Omental fat pad (tissue), 4 donors: ENCODE measurements around the gene CAMK2B. TPM values are rescaled to one million over a fixed set of nuclear protein-coding genes. Genes with fewer than 3 reads are reported as not detected.
"Not testable (repeated sequence)": the region's sequence is repeated elsewhere in the genome, so short reads cannot be mapped to it uniquely, and the experiment has no call there.

ENCODE experiments used
- ATAC-seq: fragments of 150-250 bp; one replicate; pipeline ENCODE4 v1.9.1; 2016; ENCODE audit warnings: mild to moderate bottlenecking, moderate library complexity; ENCODE audit not compliant: low FRiP score
- DNase-seq: peaks from one replicate; pipeline ENCODE4 v3.0.0-alpha.2; 2019; ENCODE audit warnings: low spot score
- total RNA-seq, 4 donors: library from RNA; depleted of rRNA; stranded (reverse); fragments of >200 nt; gene quantifications; one replicate each; pipeline ENCODE4 v1.1.0, GENCODE V29; 2016
- TF ChIP-seq, protein P1 (sequence below), 3 donors: fragments of 450-650 bp; IDR thresholded peaks; one replicate each; pipeline ENCODE4 v1.5.1; 2016 to 2017; ENCODE audit warnings: antibody characterized with exemption in 3 of 3, mild to moderate bottlenecking in 3 of 3, moderate library complexity in 2 of 3

The CAMK2B gene
- total RNA-seq, 4 donors from 2014 or later = 0.48 TPM; not detected in 3

DNA sequence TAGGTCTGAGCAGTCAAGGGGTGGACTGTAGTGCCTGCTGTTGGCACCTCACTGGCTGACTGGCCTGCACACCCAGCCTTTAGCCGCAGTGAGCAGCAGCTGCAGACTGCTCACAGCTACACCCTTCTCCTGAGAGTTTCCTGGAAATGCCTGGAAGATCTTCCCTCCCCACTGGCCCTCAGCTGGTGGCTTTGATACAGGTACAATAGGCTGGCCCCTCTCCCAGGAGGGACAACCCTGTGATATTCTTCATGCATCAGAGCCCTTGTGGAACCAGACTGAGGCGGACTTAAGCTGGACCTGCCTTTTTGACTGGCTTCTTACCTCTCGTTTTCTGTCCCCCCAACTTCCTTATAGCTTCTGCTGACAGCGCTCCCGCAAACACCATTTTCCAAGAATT is 142.6 kb downstream of the CAMK2B start:
- TF ChIP-seq, protein P1, sequence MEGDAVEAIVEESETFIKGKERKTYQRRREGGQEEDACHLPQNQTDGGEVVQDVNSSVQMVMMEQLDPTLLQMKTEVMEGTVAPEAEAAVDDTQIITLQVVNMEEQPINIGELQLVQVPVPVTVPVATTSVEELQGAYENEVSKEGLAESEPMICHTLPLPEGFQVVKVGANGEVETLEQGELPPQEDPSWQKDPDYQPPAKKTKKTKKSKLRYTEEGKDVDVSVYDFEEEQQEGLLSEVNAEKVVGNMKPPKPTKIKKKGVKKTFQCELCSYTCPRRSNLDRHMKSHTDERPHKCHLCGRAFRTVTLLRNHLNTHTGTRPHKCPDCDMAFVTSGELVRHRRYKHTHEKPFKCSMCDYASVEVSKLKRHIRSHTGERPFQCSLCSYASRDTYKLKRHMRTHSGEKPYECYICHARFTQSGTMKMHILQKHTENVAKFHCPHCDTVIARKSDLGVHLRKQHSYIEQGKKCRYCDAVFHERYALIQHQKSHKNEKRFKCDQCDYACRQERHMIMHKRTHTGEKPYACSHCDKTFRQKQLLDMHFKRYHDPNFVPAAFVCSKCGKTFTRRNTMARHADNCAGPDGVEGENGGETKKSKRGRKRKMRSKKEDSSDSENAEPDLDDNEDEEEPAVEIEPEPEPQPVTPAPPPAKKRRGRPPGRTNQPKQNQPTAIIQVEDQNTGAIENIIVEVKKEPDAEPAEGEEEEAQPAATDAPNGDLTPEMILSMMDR (IDR thresholded peaks at IDR 0.05) = no peak
- no peak for ATAC-seq
- no peak for DNase-seq

DNA sequence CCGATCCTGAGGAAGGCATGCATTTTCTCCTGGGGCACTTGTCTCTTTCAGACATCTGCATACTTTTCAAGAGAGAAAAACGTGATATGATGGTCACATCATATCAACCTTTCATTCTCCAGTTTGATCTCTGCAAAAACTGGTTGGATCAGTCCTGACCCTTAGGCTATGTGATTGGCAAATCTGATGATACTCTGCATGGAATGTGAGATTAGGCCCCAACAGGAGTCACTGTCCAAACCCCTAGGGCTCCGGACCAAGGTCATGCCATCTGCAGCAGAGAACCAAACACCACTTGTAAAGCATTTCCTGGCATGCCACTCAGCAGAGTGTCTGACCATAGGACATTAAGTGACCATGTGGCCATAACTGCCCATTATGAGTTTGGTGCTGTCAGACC is 144.8 kb downstream of the CAMK2B start:
- TF ChIP-seq, protein P1 (IDR thresholded peaks at IDR 0.05) = no peak
- DNase-seq = no peak
- ATAC-seq = no peak

DNA sequence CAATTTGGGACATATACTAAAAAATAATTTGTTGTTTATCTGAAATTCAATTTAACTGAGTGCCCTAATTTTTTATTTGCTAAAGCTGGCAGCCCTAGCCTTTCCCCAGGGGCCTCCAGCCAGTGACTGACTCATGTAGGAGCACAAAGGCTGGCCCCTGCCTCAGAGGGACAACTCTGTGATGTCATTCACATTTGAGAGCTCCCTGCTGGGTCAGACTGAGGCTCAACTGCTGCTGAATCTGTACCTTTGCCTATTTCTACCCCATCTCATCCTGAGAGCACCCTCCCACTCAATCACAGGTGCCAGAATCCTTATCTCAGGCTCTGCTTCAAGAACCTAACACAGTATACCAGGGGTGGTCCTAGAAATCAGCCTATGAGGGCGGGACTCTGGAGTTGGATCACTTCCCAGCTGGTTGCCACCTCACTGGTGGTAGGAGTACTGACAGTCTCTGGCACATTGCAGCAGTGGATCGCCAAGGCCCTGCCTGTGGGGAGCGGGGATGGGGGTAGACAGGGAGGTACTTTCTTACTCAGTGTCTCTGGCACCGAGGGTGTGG is 147.7 kb downstream of the CAMK2B start:
- peak; percentile 80 for ATAC-seq

DNA sequence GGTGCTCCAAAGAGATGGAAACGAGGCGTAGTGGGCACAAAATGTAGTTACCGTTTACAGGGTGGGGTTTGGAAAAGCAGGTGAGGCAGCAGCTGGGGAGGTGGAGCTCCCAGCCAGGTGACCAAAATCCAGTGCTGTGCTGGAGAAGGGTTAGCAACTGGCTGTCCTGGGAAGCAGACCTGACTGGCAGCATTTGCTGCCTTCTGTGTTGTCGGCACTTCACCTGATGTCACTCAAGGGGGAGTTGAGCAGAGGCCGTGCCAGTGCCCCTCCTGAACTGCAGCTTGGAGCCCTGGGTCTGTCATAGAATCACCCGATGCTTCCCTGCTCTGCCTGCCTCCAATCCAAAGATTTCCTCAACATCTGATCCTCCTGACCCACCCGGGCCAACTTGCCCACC is 148.9 kb downstream of the CAMK2B start:
- DNase-seq = no peak
- TF ChIP-seq, protein P1 (IDR thresholded peaks at IDR 0.05) = no peak
- no peak for ATAC-seq

More for the DNA sequence above, 147.7 kb downstream of the CAMK2B start:
- no peak for DNase-seq
- TF ChIP-seq, protein P1 (IDR thresholded peaks at IDR 0.05) = no peak

DNA sequence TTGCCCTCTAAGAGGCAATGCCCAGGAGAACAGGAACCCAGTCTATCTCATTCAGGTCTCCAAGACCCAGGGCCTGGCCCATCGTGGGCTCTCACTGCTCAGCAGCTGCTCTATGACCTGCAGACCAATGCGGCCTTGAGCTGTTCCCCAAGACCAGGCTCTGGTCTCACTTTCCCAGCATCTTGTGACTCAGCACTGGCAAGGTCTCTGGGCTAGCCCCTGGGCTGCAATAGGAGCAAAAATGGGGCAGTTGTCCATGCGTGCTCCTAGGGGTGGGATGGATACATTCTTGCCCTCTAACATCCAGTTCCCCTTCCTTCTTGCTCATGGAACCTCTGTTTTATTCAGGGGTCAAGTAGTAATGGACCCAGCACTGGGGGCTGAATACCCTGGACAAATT is 149.7 kb downstream of the CAMK2B start:
- ATAC-seq (no peak), DNase-seq (no peak)
- TF ChIP-seq, protein P1 (IDR thresholded peaks at IDR 0.05) = no peak

DNA sequence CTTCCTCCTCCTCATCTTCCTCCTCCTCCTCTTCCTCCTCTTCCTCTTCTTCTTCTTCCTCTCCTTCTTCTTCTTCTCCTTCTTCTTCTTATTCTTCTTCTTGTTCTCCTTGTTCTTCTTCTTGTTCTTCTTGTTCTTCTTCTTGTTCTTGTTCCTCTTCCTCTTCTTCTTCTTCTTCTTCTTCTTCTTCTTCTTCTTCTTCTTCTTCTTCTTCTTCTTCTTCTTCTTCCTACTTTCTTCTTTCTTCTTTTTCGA is 150.8 kb downstream of the CAMK2B start:
- not testable (repeated sequence) for DNase-seq, ATAC-seq

DNA sequence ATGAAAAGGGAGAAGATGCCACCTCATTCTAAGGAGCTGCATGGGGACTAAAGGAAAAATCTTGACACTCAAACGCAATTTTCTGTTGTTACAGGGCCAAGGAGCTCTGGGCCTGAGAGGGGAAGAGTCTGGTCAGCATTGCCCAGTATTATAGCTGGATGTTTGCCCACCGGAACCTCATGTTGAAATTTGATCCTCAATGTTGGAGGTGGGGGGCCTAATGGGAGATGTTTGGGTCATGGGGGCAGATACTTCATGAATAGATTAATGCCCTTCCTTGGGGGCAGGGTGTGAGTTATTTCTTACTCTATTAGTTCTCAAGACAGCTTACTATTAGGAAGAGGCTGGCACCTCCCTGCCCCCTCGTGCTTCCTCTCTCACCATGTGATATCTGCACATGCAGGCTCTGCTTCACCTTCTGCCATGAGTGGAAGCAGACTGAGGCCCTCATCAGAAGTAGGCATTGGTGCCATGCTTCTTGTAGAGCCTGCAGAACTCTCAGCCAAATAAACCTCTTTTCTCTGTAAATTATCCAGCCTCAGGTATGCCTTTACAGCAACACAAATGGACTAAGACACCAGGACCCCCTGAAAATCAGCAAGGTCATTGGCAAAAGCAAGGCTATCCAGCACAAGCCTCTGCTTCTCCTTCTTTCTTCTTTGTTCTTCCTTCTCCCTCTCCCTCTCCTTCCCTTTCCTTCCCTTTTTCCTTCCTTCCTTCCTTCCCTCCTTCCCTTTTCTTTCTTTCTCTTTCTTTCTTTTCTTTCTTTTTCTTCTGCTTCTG is 151.3 kb downstream of the CAMK2B start:
- DNase-seq (no peak), ATAC-seq (no peak)
- TF ChIP-seq, protein P1 (IDR thresholded peaks at IDR 0.05) = no peak
